ENCODE data around the gene ABL1. TPM values are rescaled to one million over a fixed set of nuclear protein-coding genes. Genes with fewer than 3 reads are reported as not detected.

ABL1 gene
- total and polyA plus RNA-seq, 7 donors = 15.5 to 41.0 (median 31.2) TPM

DNA sequence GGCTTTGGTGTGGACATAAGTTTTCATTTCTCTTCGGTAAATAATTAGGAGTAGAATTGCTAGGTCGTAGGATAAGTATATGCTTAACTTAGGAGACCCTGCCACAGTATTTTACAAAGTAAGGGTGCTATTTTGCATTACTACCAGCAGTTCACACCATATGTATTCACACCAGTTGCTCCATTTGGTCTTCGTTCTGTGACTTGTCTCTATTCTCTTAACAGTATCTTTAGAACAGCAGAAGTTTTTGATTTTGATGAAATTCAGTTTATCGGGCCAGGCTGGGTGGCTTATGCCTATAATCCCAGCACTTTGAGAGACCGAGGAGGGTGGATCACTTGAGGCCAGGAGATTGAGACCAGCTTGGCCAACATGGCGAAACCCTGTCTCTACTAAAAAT is 17.1 kb upstream of the ABL1 start:
- TF ChIP-seq, protein P1, sequence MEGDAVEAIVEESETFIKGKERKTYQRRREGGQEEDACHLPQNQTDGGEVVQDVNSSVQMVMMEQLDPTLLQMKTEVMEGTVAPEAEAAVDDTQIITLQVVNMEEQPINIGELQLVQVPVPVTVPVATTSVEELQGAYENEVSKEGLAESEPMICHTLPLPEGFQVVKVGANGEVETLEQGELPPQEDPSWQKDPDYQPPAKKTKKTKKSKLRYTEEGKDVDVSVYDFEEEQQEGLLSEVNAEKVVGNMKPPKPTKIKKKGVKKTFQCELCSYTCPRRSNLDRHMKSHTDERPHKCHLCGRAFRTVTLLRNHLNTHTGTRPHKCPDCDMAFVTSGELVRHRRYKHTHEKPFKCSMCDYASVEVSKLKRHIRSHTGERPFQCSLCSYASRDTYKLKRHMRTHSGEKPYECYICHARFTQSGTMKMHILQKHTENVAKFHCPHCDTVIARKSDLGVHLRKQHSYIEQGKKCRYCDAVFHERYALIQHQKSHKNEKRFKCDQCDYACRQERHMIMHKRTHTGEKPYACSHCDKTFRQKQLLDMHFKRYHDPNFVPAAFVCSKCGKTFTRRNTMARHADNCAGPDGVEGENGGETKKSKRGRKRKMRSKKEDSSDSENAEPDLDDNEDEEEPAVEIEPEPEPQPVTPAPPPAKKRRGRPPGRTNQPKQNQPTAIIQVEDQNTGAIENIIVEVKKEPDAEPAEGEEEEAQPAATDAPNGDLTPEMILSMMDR (IDR thresholded peaks at IDR 0.05) = no peak
- H3K27ac ChIP-seq = no peak overlapping the region
- no peaks in the 10 kb centered on the region for H3K36me3 ChIP-seq (ENCODE audit: insufficient read depth in 1 of 2, low read depth in 1 of 2)
- H3K4me1 ChIP-seq = peaks cover under 1% of the 10 kb centered on the region
- ATAC-seq = no peak
- no peaks in the 10 kb centered on the region for H3K9me3 ChIP-seq
- no peak overlapping the region for H3K4me3 ChIP-seq
- 94 to 98% (median 97%) methylated on average over 6 of the region's 6 CpGs for WGBS, 3 donors
- H3K27me3 ChIP-seq (ENCODE audit: insufficient read depth in 3 of 3, low read length in 2 of 3) = no peaks in the 10 kb centered on the region
- intact Hi-C loops (cut with DNase I) = no loop called here
- no peak for DNase-seq

DNA sequence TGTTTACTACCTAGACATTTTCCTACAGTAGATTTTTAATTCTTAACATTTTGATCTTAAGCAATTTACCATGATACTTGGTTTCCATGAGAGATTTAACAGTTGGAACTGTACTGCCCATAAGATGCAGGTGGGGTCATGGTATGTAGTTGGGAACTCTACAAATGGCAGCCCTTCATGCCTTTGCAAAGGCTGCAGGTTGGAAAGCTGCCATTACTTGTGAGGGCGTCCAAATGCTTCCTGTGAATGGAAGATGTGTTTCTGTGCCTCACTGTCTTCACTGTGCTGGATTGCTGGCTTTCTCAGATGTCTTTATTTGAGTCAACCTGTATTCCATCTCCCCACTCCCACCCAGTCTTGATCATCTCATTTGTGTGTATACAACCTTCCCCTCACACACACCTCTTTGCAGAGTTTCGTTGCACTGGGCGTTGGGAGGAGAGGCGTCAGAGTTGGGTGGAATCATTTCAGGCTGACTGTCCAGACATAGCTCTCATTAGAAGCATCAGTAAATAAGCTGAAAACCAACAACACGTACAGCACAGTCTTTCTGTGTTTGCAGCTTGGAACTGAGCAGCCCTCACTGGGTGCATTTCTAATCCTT is 14.8 kb upstream of the ABL1 start:
- Histone ChIP-seq H3K36me3 (ENCODE audit: insufficient read depth in 1 of 2, low read depth in 1 of 2) (no peaks in the 10 kb centered on the region), H3K4me3 (no peak overlapping the region), H3K27ac (no peak overlapping the region), H3K9me3 (no peaks in the 10 kb centered on the region), H3K27me3 (ENCODE audit: insufficient read depth in 3 of 3, low read length in 2 of 3) (no peaks in the 10 kb centered on the region), H3K4me1 (peaks cover 24% of the 10 kb centered on the region)
- intact Hi-C loops (cut with DNase I) = no loop called here
- DNase-seq (no peak), ATAC-seq (no peak)
- 62 to 75% (median 63%) methylated on average over 5 of the region's 5 CpGs for WGBS, 3 donors
- TF ChIP-seq, protein P1 (IDR thresholded peaks at IDR 0.05) = no peak

DNA sequence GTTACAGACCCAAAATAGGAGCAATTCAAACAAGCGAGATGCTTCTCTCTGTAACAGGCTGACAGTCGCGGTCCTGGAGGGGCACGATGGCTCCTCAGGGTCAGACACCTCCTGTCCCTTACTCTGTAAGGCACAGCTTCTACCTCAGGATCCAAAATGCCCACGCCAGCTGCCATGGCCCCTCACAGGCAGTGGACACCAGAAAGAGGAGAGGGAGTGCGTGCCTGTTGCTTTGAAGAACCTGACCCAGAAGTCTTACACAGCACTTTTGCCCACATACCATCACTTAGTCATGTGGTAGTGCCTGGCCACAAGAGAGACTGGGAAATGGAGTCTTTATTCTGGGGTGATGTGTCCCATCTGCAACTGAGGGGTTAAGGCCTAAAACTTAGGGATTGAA is 11.6 kb upstream of the ABL1 start:
- intact Hi-C loops (cut with DNase I) = no loop called here
- Histone ChIP-seq H3K27me3 (ENCODE audit: insufficient read depth in 3 of 3, low read length in 2 of 3) (no peaks in the 10 kb centered on the region), H3K36me3 (ENCODE audit: insufficient read depth in 1 of 2, low read depth in 1 of 2) (no peaks in the 10 kb centered on the region), H3K27ac (peak overlapping the region; percentile 75), H3K9me3 (no peaks in the 10 kb centered on the region), H3K4me1 (peaks cover 33% of the 10 kb centered on the region), H3K4me3 (peak overlapping the region; percentile 43)
- DNase-seq = no peak
- 45 to 52% (median 47%) methylated on average over 6 of the region's 6 CpGs for WGBS, 3 donors
- peak; percentile 81 to 95 (median 90) for ATAC-seq
- TF ChIP-seq, protein P1 (IDR thresholded peaks at IDR 0.05) = no peak

DNA sequence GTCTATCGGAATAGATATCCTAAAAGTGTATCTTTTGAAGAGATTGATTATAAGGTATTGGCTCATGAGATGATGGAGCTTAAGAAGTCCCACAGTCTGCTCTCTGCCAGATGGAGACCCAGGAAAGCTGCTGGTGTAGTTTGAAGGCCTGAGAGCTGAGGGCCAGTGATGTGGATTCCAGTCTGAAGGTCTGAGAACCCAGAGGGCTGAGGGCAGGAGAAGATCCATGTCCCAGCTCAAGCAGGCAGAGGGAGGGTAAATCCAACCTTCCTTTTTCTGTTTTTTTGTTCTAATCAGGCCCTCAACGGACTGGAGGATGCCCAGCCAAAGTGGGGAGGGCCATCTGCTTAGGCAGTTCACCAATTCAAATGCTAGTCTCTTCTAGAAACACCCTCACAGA is 11.0 kb upstream of the ABL1 start:
- TF ChIP-seq, protein P1 (IDR thresholded peaks at IDR 0.05) = no peak
- no peak for DNase-seq
- Histone ChIP-seq H3K36me3 (ENCODE audit: insufficient read depth in 1 of 2, low read depth in 1 of 2) (no peaks in the 10 kb centered on the region), H3K9me3 (no peaks in the 10 kb centered on the region), H3K4me1 (peaks cover 33% of the 10 kb centered on the region), H3K27me3 (ENCODE audit: insufficient read depth in 3 of 3, low read length in 2 of 3) (no peaks in the 10 kb centered on the region), H3K27ac (peak overlapping the region; percentile 75), H3K4me3 (no peak overlapping the region)
- peak in 2 of 4 donors; percentile 26 to 30 for ATAC-seq
- intact Hi-C loops (cut with DNase I) = no loop called here
- WGBS, 3 donors = 30 to 63% (median 32%) methylated on average over 2 of the region's 2 CpGs
